ENCODE results near the gene ATG16L1. TPM values are rescaled to one million over a fixed set of nuclear protein-coding genes. Genes with fewer than 3 reads are reported as not detected.

ATG16L1 gene
- total RNA-seq, 2 donors from 2014 or later = 58.3 to 67.7 TPM

- no peaks in the 10 kb centered on the region for H3K9me3 ChIP-seq
- no peaks in the 10 kb centered on the region for H3K36me3 ChIP-seq
- intact Hi-C loops (cut with DNase I) = no loop called here
- no peak overlapping the region for H3K4me3 ChIP-seq
- H3K4me1 ChIP-seq (replicated peaks) = no peaks in the 10 kb centered on the region
- TF ChIP-seq POLR2AphosphoS5 (IDR thresholded peaks at IDR 0.05) (no peak), POLR2A (IDR thresholded peaks at IDR 0.05) (no peak), CTCF (IDR thresholded peaks at IDR 0.05) (no peak)
- no peak overlapping the region for H3K27ac ChIP-seq
- no peak for DNase-seq (ENCODE audit: low spot score)
- H3K27me3 ChIP-seq (replicated peaks; ENCODE audit: insufficient read depth) = no peaks in the 10 kb centered on the region
- WGBS = 89% methylated on average over 2 of the region's 2 CpGs
Measured at GRCh38 chr2:233301248-233301647, 49.8 kb downstream of the ATG16L1 start.

- Histone ChIP-seq H3K36me3 (no peaks in the 10 kb centered on the region), H3K4me1 (replicated peaks) (no peaks in the 10 kb centered on the region)
- intact Hi-C loops (cut with DNase I) = no loop called here
Measured at GRCh38 chr2:233301811-233302210, 50.3 kb downstream of the ATG16L1 start.

GRCh38 chr2:233303252-233303651 lies 51.8 kb downstream of the ATG16L1 start:
- H3K9me3 ChIP-seq = no peaks in the 10 kb centered on the region
- no peaks in the 10 kb centered on the region for H3K36me3 ChIP-seq
- no peak overlapping the region for H3K4me3 ChIP-seq
- WGBS = 88% methylated on average over 3 of the region's 3 CpGs
- DNase-seq (ENCODE audit: low spot score) = no peak
- intact Hi-C loops (cut with DNase I) = no loop called here
- H3K4me1 ChIP-seq (replicated peaks) = no peaks in the 10 kb centered on the region
- no peak for TF ChIP-seq POLR2AphosphoS5 (IDR thresholded peaks at IDR 0.05)
- no peak for TF ChIP-seq POLR2A (IDR thresholded peaks at IDR 0.05)
- TF ChIP-seq CTCF (IDR thresholded peaks at IDR 0.05) = no peak
- H3K27ac ChIP-seq = no peak overlapping the region
- no peaks in the 10 kb centered on the region for H3K27me3 ChIP-seq (replicated peaks; ENCODE audit: insufficient read depth)

More at GRCh38 chr2:233301811-233302210, 50.3 kb downstream of the ATG16L1 start:
- WGBS = 32% methylated on average over 6 of the region's 6 CpGs
- H3K9me3 ChIP-seq = no peaks in the 10 kb centered on the region
- DNase-seq (ENCODE audit: low spot score) = no peak
- TF ChIP-seq CTCF (IDR thresholded peaks at IDR 0.05) (no peak), POLR2AphosphoS5 (IDR thresholded peaks at IDR 0.05) (no peak), POLR2A (IDR thresholded peaks at IDR 0.05) (no peak)
- no peak overlapping the region for H3K27ac ChIP-seq
- no peaks in the 10 kb centered on the region for H3K27me3 ChIP-seq (replicated peaks; ENCODE audit: insufficient read depth)
- no peak overlapping the region for H3K4me3 ChIP-seq

GRCh38 chr2:233307565-233307964 lies 56.1 kb downstream of the ATG16L1 start, which contains the start of gene SAG:
Gene SAG (plus strand): TSS chr2:233307816. CDS start chr2:233309190, 1,374 bp downstream.
- Histone ChIP-seq H3K4me3 (no peak within 1 kb of the TSS), H3K27ac (no peak within 1 kb of the TSS), H3K36me3 (no peaks in the 10 kb centered on the region), H3K9me3 (no peaks in the 10 kb centered on the region), H3K27me3 (replicated peaks; ENCODE audit: insufficient read depth) (no peaks in the 10 kb centered on the region), H3K4me1 (replicated peaks) (no peaks in the 10 kb centered on the region)
- TF ChIP-seq POLR2A (IDR thresholded peaks at IDR 0.05) (no peak), CTCF (IDR thresholded peaks at IDR 0.05) (no peak), POLR2AphosphoS5 (IDR thresholded peaks at IDR 0.05) (no peak)
- DNase-seq (ENCODE audit: low spot score) = no peak
- WGBS = 83% methylated on average over 7 of the region's 7 CpGs
- intact Hi-C loops (cut with DNase I) = no loop called here

GRCh38 chr2:233311241-233311926 lies 59.9 kb downstream of the ATG16L1 start:
- TF ChIP-seq CTCF (IDR thresholded peaks at IDR 0.05) = no peak
- no peak for TF ChIP-seq POLR2AphosphoS5 (IDR thresholded peaks at IDR 0.05)
- no peak for TF ChIP-seq POLR2A (IDR thresholded peaks at IDR 0.05)
- H3K4me1 ChIP-seq (replicated peaks) = no peaks in the 10 kb centered on the region
- intact Hi-C loops (cut with DNase I) = no loop called here

More at GRCh38 chr2:233311241-233311926, 59.9 kb downstream of the ATG16L1 start:
- Histone ChIP-seq H3K36me3 (no peaks in the 10 kb centered on the region), H3K27me3 (replicated peaks; ENCODE audit: insufficient read depth) (no peaks in the 10 kb centered on the region), H3K4me3 (no peak overlapping the region), H3K9me3 (no peaks in the 10 kb centered on the region), H3K27ac (no peak overlapping the region)
- WGBS = 92% methylated on average over 11 of the region's 11 CpGs
- DNase-seq (ENCODE audit: low spot score) = no peak

Measured in prostate gland (tissue), 2 donors.